H1 (cell line): ENCODE measurements around the gene RNF5. TPM values are rescaled to one million over a fixed set of nuclear protein-coding genes. Genes with fewer than 3 reads are reported as not detected.

Experiments used
- CTCF ChIA-PET: fragments of 300-600 bp; sonication (Branson Sonifier 250); formaldehyde crosslinking; loops from one replicate; lab custom pipeline; 2021; ENCODE audit not compliant: partially characterized antibody; lab: Charles Lee
- POLR2A ChIA-PET: fragments of 300-600 bp; sonication (Branson Sonifier 250); formaldehyde crosslinking; loops from one replicate; lab custom pipeline; 2021; ENCODE audit warnings: inconsistent platforms; ENCODE audit not compliant: partially characterized antibody; lab: Charles Lee
- DNase-seq, 2 experiments: peaks; one replicate each; pipeline versions ENCODE4 v3.0.0 to v3.0.0-alpha.2; 2010 to 2022; ENCODE audit warnings: low spot score in 2 of 2, low read depth in 1 of 2, mixed read lengths in 1 of 2
- FAIRE-seq: peaks from 2 replicates; lab custom pipeline; 2011; peaks lifted over from hg19 to GRCh38; lab: Jason Lieb, UNC
- H2AFZ ChIP-seq: 2 replicates; pipeline ENCODE4 v1.8.1; 2012; ENCODE audit warnings: low read length, inconsistent platforms
- H2AK5ac ChIP-seq: 2 replicates; pipeline ENCODE4 v1.6.1; 2013; ENCODE audit warnings: low read depth, low read length
- H2BK120ac ChIP-seq: replicated peaks from 2 replicates; pipeline ENCODE3; 2013; ENCODE audit warnings: low read depth, low read length, inconsistent platforms
- H2BK12ac ChIP-seq: 2 replicates; pipeline ENCODE4 v1.6.1; 2013; ENCODE audit warnings: low read depth, low read length
- H2BK15ac ChIP-seq: 2 replicates; pipeline ENCODE4 v1.6.1; 2013; ENCODE audit warnings: low read length
- H2BK20ac ChIP-seq: 2 replicates; pipeline ENCODE4 v1.6.1; 2013; ENCODE audit warnings: low read length
- H2BK5ac ChIP-seq: 2 replicates; pipeline ENCODE4 v1.6.1; 2013; ENCODE audit warnings: low read depth, low read length
- H3K14ac ChIP-seq: 2 replicates; pipeline ENCODE4 v1.6.1; 2013; ENCODE audit warnings: inconsistent platforms; ENCODE audit not compliant: insufficient read length
- H3K18ac ChIP-seq: 2 replicates; pipeline ENCODE4 v1.6.1; 2013; ENCODE audit warnings: low read length; ENCODE audit errors: extremely low read depth
- H3K23ac ChIP-seq: 2 replicates; pipeline ENCODE4 v1.6.1; 2013; ENCODE audit warnings: inconsistent platforms; ENCODE audit not compliant: insufficient read length
- H3K23me2 ChIP-seq: 2 replicates; pipeline ENCODE4 v1.6.1; 2013; ENCODE audit warnings: low read depth, low read length
- H3K27ac ChIP-seq: 2 replicates; pipeline ENCODE4 v1.6.1; 2011; ENCODE audit warnings: low read depth, low read length, inconsistent platforms
- H3K27me3 ChIP-seq, 4 experiments: replicated peaks in 1 of 4; 1 replicate in 1 of 4; 2 replicates in 3 of 4; pipeline versions ENCODE4 v1.6.1 to v1.8.1; 2011 to 2013; ENCODE audit warnings: low read length in 3 of 4, mild to moderate bottlenecking in 3 of 4, inconsistent platforms in 2 of 4, mixed read lengths in 2 of 4, moderate library complexity in 1 of 4; ENCODE audit not compliant: control insufficient read depth in 3 of 4, insufficient read depth in 3 of 4; ENCODE audit errors: extremely low read depth in 1 of 4
- H3K36me3 ChIP-seq, 4 experiments: 2 replicates each; pipeline versions ENCODE4 v1.6.1 to v1.8.1; 2011 to 2013; ENCODE audit warnings: mild to moderate bottlenecking in 4 of 4, low read length in 3 of 4, moderate library complexity in 2 of 4, control low read depth in 1 of 4, inconsistent platforms in 1 of 4; ENCODE audit not compliant: insufficient read depth in 4 of 4, control insufficient read depth in 2 of 4
- H3K4ac ChIP-seq: replicated peaks from 2 replicates; pipeline ENCODE3; 2013; ENCODE audit warnings: low read length, low read depth, mixed read lengths, inconsistent platforms; ENCODE audit not compliant: insufficient read length
- H3K4me1 ChIP-seq, 4 experiments: replicated peaks in 1 of 4; 1 replicate in 1 of 4; 2 replicates in 3 of 4; pipeline versions ENCODE4 v1.6.1 to v1.8.1; 2011 to 2013; ENCODE audit warnings: low read length in 3 of 4, inconsistent platforms in 2 of 4, mixed read lengths in 1 of 4; ENCODE audit not compliant: insufficient read depth in 4 of 4, control insufficient read depth in 3 of 4
- H3K4me2 ChIP-seq, 2 experiments: 2 replicates each; pipeline versions ENCODE4 v1.6.1 to v1.8.1; 2011 to 2013; ENCODE audit warnings: low read depth in 2 of 2, low read length in 2 of 2, control low read depth in 1 of 2, inconsistent platforms in 1 of 2, mild to moderate bottlenecking in 1 of 2; ENCODE audit not compliant: insufficient read depth in 1 of 2
- H3K4me3 ChIP-seq, 4 experiments: fragments of 200-600, 300-600 bp in 1 of 4; sonication (generic), shearing (Covaris generic), sonication (Bioruptor Twin) in 1 of 4; 2 replicates each; pipeline versions ENCODE4 v1.5.1 to v1.8.1; 2011 to 2016; ENCODE audit warnings: low read length in 4 of 4, low read depth in 3 of 4, control low read depth in 2 of 4, inconsistent platforms in 2 of 4, mild to moderate bottlenecking in 2 of 4, mixed read lengths in 1 of 4, moderate library complexity in 1 of 4; ENCODE audit not compliant: insufficient read depth in 2 of 4; ENCODE audit errors: extremely low read depth in 1 of 4
- H3K56ac ChIP-seq: replicated peaks from 2 replicates; pipeline ENCODE3; 2013; ENCODE audit warnings: low read depth, mild to moderate bottlenecking, mixed read lengths, low read length, inconsistent platforms; ENCODE audit not compliant: insufficient read length
- H3K79me1 ChIP-seq: 2 replicates; pipeline ENCODE4 v1.6.1; 2013; ENCODE audit warnings: low read depth, low read length, control low read depth
- H3K79me2 ChIP-seq, 2 experiments: 2 replicates each; pipeline versions ENCODE4 v1.6.1 to v1.8.1; 2012 to 2013; ENCODE audit warnings: low read length in 2 of 2, mild to moderate bottlenecking in 2 of 2, inconsistent platforms in 1 of 2; ENCODE audit not compliant: insufficient read depth in 2 of 2, control insufficient read depth in 1 of 2
- H3K9ac ChIP-seq, 4 experiments: replicated peaks in 1 of 4; 1 replicate in 1 of 4; 2 replicates in 3 of 4; pipeline versions ENCODE4 v1.6.1 to v1.8.1; 2011 to 2013; ENCODE audit warnings: low read depth in 3 of 4, low read length in 3 of 4, control low read depth in 2 of 4, mild to moderate bottlenecking in 2 of 4, moderate library complexity in 2 of 4, inconsistent platforms in 1 of 4; ENCODE audit errors: extremely low read depth in 1 of 4
- H3K9me3 ChIP-seq, 2 experiments: 2 replicates each; pipeline versions ENCODE4 v1.6.1 to v1.8.1; 2012 to 2013; ENCODE audit warnings: mild to moderate bottlenecking in 2 of 2, moderate library complexity in 2 of 2, control low read depth in 1 of 2, inconsistent platforms in 1 of 2, low read depth in 1 of 2, low read length in 1 of 2, mixed read lengths in 1 of 2; ENCODE audit not compliant: insufficient read depth in 2 of 2
- H4K20me1 ChIP-seq, 2 experiments: replicated peaks in 1 of 2; 2 replicates each; pipeline versions ENCODE3 to v1.8.1; 2011 to 2013; ENCODE audit warnings: inconsistent platforms in 2 of 2, low read length in 2 of 2, mild to moderate bottlenecking in 1 of 2; ENCODE audit not compliant: insufficient read depth in 2 of 2, control insufficient read depth in 1 of 2
- H4K5ac ChIP-seq: 2 replicates; pipeline ENCODE4 v1.6.1; 2013; ENCODE audit warnings: low read length, low read depth, mixed read lengths, inconsistent platforms; ENCODE audit not compliant: insufficient read length
- H4K8ac ChIP-seq: 2 replicates; pipeline ENCODE4 v1.8.0; 2013; ENCODE audit warnings: mild to moderate bottlenecking, moderate library complexity, low read length, inconsistent platforms; ENCODE audit not compliant: insufficient read depth; ENCODE audit errors: extremely low read depth
- H4K91ac ChIP-seq: replicated peaks from 2 replicates; pipeline ENCODE3; 2013; ENCODE audit warnings: low read length, mixed read lengths, inconsistent platforms; ENCODE audit not compliant: insufficient read length
- CBX8 ChIP-seq: fragments of 300-800, 300-1000 bp; sonication (generic); IDR thresholded peaks from 2 replicates; pipeline ENCODE4 v1.7.1; 2016; ENCODE audit warnings: low read depth, low read length, borderline replicate concordance
- CHD2 ChIP-seq: IDR thresholded peaks from 2 replicates; pipeline ENCODE4 v1.6.1; 2012; ENCODE audit warnings: low read length, improper control_type of control experiment
- CREB1 ChIP-seq: IDR thresholded peaks from 2 replicates; pipeline ENCODE4 v1.6.1; 2012; ENCODE audit warnings: inconsistent platforms
- KDM1A ChIP-seq: fragments of 200-600, 300-600 bp; sonication (generic); IDR thresholded peaks from 2 replicates; pipeline ENCODE4 v1.7.1; 2016; ENCODE audit warnings: mild to moderate bottlenecking, low read length, borderline replicate concordance
- KDM4A ChIP-seq: IDR thresholded peaks from one replicate; pipeline ENCODE4 v1.7.1; 2012; ENCODE audit warnings: low read depth, mild to moderate bottlenecking, moderate library complexity, low read length, inconsistent platforms; ENCODE audit not compliant: severe bottlenecking
- MAFK ChIP-seq: IDR thresholded peaks from 2 replicates; pipeline ENCODE4 v1.6.1; 2012; ENCODE audit warnings: low read depth, mild to moderate bottlenecking, improper control_type of control experiment, low read length
- PHF8 ChIP-seq: fragments of 200-600 bp; sonication (generic); conservative IDR thresholded peaks from 2 replicates; pipeline ENCODE4 v1.7.1; 2012; ENCODE audit warnings: low read depth, mild to moderate bottlenecking, inconsistent platforms, low read length, moderate library complexity
- SP4 ChIP-seq: IDR thresholded peaks from 2 replicates; pipeline ENCODE4 v1.6.1; 2012; ENCODE audit warnings: low read length, inconsistent platforms
- SUZ12 ChIP-seq: fragments of 200-600 bp; sonication (generic); IDR thresholded peaks from 2 replicates; pipeline ENCODE4 v1.6.1; 2012; ENCODE audit warnings: mild to moderate bottlenecking, inconsistent platforms, low read length, moderate library complexity, mixed read lengths
- WGBS, 2 experiments: shearing (Covaris generic) in 1 of 2; methylation state at CpG; one replicate each; pipeline versions ENCODE4 v1.1.6 to v1.1.7; 2013 to 2015; ENCODE audit warnings: low lambda C conversion rate in 2 of 2, mixed read lengths in 2 of 2, inconsistent platforms in 1 of 2, low coverage in 1 of 2, missing lambda C conversion rate in 1 of 2; ENCODE audit not compliant: insufficient replicate concordance in 2 of 2, insufficient coverage in 1 of 2, insufficient read length in 1 of 2; ENCODE audit errors: extremely low coverage in 1 of 2, missing lambda C conversion rate in 1 of 2; 5-methylcytosine and 5-hydroxymethylcytosine counted together
- polyA plus RNA-seq, 7 experiments: library from polyadenylated mRNA; depleted of rRNA in 3 of 7; stranded (reverse) in 5 of 7; unstranded in 2 of 7; fragments of >200 nt in 5 of 7; fragments of 200-250 nt in 2 of 7; gene quantifications; 1 replicate in 5 of 7; 2 replicates in 1 of 7; 4 replicates in 1 of 7; pipeline versions ENCODE4 v1.2.1 to v1.2.3, GENCODE V29; 2011 to 2013; ENCODE audit warnings: missing spikeins in 2 of 7, mixed read lengths in 2 of 7
- total RNA-seq: library from RNA; stranded (reverse); fragmentation: NEBNext Ultra II Directional; extraction: Animal tissue kit (Norgen Biotek cat#: 25700); gene quantifications from 2 replicates; pipeline ENCODE4 v1.2.1, GENCODE V29; 2021

The RNF5 gene
- total and polyA plus RNA-seq, 2 of the 8 experiments (the other 6 are each of a cell fraction or from before 2014, with no cell fraction given): 90.0 to 158 TPM

- Histone ChIP-seq H2AK5ac (no peak overlapping the region; the same call in 1 of the 2 replicates), H4K20me1 (no peaks in the 10 kb centered on the region), H3K27ac (no peak overlapping the region), H3K79me1 (no peaks in the 10 kb centered on the region), H3K4ac (no peak overlapping the region), H2BK120ac (no peak overlapping the region), H3K23ac (no peak overlapping the region), H4K91ac (no peak overlapping the region), H4K5ac (no peak overlapping the region), H4K8ac (peak overlapping the region; percentile 87; the same call in 1 of the 2 replicates), H3K23me2 (no peaks in the 10 kb centered on the region), H3K9ac (no peak overlapping the region), H2BK20ac (no peak overlapping the region), H3K79me2 (no peaks in the 10 kb centered on the region), H3K4me2 (no peak overlapping the region), H2AFZ (no peak overlapping the region), H3K27me3 (no peaks in the 10 kb centered on the region), H3K4me3 (no peak overlapping the region), H2BK5ac (no peak overlapping the region), H2BK12ac (0 out of 2 replicates have a peak overlapping the region, but pooled peaks have one; percentile 50), H3K4me1 (no peaks in the 10 kb centered on the region), H3K9me3 (no peaks in the 10 kb centered on the region), H3K36me3 (no peaks in the 10 kb centered on the region), H2BK15ac (peak overlapping the region; percentile 36), H3K18ac (no peak overlapping the region), H3K14ac (no peak overlapping the region), H3K56ac (no peak overlapping the region)
- WGBS, 2 experiments: 86% methylated on average over 3 of the region's 3 CpGs; no CpG with 5 or more reads in 1 of the 2 experiments
- FAIRE-seq (no peak), DNase-seq (no peak)
- CTCF ChIA-PET: interaction anchor here (0.7 to 1.2 kb wide), 3 partner anchors 33 to 682 kb away, joined by 3 read pairs; no protein-coding TSS in a partner anchor
- POLR2A ChIA-PET: no interaction called here
- TF ChIP-seq MAFK (no peak), CREB1 (no peak), SUZ12 (no peak), SP4 (no peak), KDM1A (no peak), KDM4A (no peak), PHF8 (no peak), CBX8 (no peak), CHD2 (no peak)
These were observed 26.1 kb downstream of the RNF5 start for GRCh38 chr6:32204268-32204715.
